PFSK-1 (cell line): ENCODE measurements around the gene CCT3.

Source experiments
- FOXP2 ChIP-seq: optimal IDR thresholded peaks from 2 replicates; pipeline ENCODE3; 2011; ENCODE audit warnings: borderline replicate concordance, control low read depth, inconsistent platforms; ENCODE audit not compliant: insufficient read depth; ENCODE audit errors: extremely low read length, extremely low read depth
- POLR2AphosphoS5 ChIP-seq: IDR thresholded peaks from 2 replicates; pipeline ENCODE4 v1.6.1; 2012; ENCODE audit warnings: low read depth, mild to moderate bottlenecking, control low read depth, low read length, moderate library complexity
- SIN3A ChIP-seq: IDR thresholded peaks from 2 replicates; pipeline ENCODE4 v1.6.1; 2012; ENCODE audit warnings: mild to moderate bottlenecking, low read length, moderate library complexity, borderline replicate concordance; ENCODE audit not compliant: insufficient read depth
- TAF1 ChIP-seq: IDR thresholded peaks from 2 replicates; pipeline ENCODE4 v1.6.1; 2012; ENCODE audit warnings: low read length, control low read depth, borderline replicate concordance; ENCODE audit not compliant: insufficient read depth
- TF ChIP-seq, protein P1 (sequence below), 2 experiments: IDR thresholded peaks; 2 replicates each; pipeline versions ENCODE4 v1.6.1 to v1.8.0; 2011 to 2012; ENCODE audit warnings: low read depth in 2 of 2, low read length in 2 of 2, control low read depth in 1 of 2, inconsistent platforms in 1 of 2, mild to moderate bottlenecking in 1 of 2, moderate library complexity in 1 of 2; ENCODE audit not compliant: insufficient read depth in 1 of 2

DNA sequence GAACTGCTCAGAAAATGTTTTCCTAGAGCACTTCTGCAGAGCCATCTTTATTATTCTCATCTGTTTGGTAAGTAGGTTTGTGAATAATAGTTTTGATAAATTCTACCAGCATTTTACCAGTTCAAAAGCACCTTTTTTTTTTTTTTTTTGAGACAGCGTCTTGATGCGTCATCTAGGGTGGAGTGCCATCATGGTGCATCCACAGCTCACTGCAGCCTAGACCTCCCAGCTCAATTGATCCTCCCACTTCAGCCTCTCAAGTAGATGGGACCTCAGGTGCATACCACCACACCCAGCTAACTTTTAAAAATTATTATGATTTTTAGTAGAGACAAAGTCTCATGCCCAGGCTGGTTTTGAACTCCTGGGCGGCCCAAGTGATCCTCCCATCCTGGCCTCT is 21.2 kb upstream of the CCT3 start:
- TF ChIP-seq POLR2AphosphoS5 (no peak), TAF1 (no peak), SIN3A (no peak), FOXP2 (no peak)
- TF ChIP-seq, protein P1, sequence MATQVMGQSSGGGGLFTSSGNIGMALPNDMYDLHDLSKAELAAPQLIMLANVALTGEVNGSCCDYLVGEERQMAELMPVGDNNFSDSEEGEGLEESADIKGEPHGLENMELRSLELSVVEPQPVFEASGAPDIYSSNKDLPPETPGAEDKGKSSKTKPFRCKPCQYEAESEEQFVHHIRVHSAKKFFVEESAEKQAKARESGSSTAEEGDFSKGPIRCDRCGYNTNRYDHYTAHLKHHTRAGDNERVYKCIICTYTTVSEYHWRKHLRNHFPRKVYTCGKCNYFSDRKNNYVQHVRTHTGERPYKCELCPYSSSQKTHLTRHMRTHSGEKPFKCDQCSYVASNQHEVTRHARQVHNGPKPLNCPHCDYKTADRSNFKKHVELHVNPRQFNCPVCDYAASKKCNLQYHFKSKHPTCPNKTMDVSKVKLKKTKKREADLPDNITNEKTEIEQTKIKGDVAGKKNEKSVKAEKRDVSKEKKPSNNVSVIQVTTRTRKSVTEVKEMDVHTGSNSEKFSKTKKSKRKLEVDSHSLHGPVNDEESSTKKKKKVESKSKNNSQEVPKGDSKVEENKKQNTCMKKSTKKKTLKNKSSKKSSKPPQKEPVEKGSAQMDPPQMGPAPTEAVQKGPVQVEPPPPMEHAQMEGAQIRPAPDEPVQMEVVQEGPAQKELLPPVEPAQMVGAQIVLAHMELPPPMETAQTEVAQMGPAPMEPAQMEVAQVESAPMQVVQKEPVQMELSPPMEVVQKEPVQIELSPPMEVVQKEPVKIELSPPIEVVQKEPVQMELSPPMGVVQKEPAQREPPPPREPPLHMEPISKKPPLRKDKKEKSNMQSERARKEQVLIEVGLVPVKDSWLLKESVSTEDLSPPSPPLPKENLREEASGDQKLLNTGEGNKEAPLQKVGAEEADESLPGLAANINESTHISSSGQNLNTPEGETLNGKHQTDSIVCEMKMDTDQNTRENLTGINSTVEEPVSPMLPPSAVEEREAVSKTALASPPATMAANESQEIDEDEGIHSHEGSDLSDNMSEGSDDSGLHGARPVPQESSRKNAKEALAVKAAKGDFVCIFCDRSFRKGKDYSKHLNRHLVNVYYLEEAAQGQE (IDR thresholded peaks at IDR 0.05; ENCODE audit: insufficient read depth in 1 of 2, low read depth in 2 of 2, low read length in 2 of 2): no peak
